RWPE2 (cell line): ENCODE measurements around the gene DAPK2.

Source experiments
- ATAC-seq: fragments of 200-7000 bp; cut with Tn5 transposase; 3 replicates; pipeline ENCODE4 v1.9.1; 2021; ENCODE audit warnings: low read depth
- DNase-seq: peaks from one replicate; pipeline ENCODE4 v3.0.0-alpha.2; 2020; ENCODE audit warnings: low spot score
- H3K27ac ChIP-seq: fragments of 450-650 bp; 2 replicates; pipeline ENCODE4 v1.5.1; 2017; ENCODE audit warnings: mild to moderate bottlenecking; ENCODE audit not compliant: poor library complexity, severe bottlenecking
- H3K27me3 ChIP-seq: fragments of 250-450 bp; sonication (Bioruptor Pico); 2 replicates; pipeline ENCODE4 v1.5.1; 2021; ENCODE audit warnings: mild to moderate bottlenecking, moderate library complexity; ENCODE audit not compliant: insufficient read depth, poor library complexity, severe bottlenecking
- H3K36me3 ChIP-seq: fragments of 250-450 bp; sonication (Bioruptor Pico); 2 replicates; pipeline ENCODE4 v1.5.1; 2020; ENCODE audit warnings: low read depth, mild to moderate bottlenecking, moderate library complexity
- H3K4me1 ChIP-seq: fragments of 250-450 bp; sonication (Bioruptor Pico); 2 replicates; pipeline ENCODE4 v1.5.1; 2021; ENCODE audit warnings: mild to moderate bottlenecking, moderate library complexity; ENCODE audit not compliant: insufficient read depth, poor library complexity, severe bottlenecking
- H3K4me3 ChIP-seq: fragments of 250-450 bp; sonication (Bioruptor Pico); 2 replicates; pipeline ENCODE4 v1.5.1; 2021; ENCODE audit warnings: mild to moderate bottlenecking, moderate library complexity; ENCODE audit not compliant: severe bottlenecking
- H3K9me3 ChIP-seq: fragments of 250-450 bp; sonication (Bioruptor Pico); 2 replicates; pipeline ENCODE4 v1.5.1; 2021; ENCODE audit warnings: mild to moderate bottlenecking, moderate library complexity; ENCODE audit not compliant: severe bottlenecking
- TF ChIP-seq, protein P1 (sequence below): fragments of 450-650 bp; IDR thresholded peaks from one replicate; pipeline ENCODE4 v1.5.1; 2017; ENCODE audit warnings: mild to moderate bottlenecking, moderate library complexity; ENCODE audit not compliant: poor library complexity, severe bottlenecking

DAPK2 gene

DNA sequence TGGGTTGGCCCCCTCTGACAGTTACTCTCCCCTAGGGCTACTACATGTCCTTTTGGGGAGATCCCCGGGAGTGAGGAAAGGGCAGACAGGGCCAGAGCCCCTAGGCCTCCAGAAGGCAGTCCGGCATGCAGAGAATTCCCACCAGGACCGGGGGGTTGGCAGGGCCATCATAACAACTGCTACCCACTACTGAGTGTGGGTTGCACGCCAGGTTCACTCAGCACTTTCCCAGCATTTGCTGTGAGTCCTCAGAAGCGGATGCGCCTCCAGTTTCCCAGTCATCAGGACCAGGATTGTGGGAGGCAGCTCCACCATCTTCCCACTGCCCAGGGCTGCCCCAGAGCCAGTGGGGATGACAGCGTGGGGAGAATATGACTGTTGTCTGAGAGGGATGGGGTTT lies 161.3 kb downstream of the DAPK2 start:
- ATAC-seq, result no peak
- H3K9me3 ChIP-seq, result no peaks in the 10 kb centered on the region

DNA sequence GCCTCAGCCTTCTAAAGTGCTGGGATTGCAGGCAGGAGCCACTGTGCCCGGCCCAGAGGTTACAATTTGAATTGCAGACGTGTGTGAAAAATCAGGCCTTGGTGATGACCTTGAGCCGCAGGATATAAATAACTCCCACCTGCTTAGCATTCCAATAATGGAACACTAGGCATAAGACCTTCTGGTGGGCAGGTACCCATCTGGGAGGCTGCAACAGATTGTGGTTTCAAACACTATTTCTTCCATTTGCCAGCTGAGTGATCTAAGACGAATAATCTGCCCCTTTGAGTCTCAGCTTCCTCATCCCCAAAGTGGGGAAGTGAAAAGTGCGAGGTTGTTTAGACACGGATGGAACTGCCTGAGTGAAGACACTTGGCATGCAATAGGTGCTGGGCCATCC lies 164.9 kb downstream of the DAPK2 start:
- H3K36me3 ChIP-seq, result no peaks in the 10 kb centered on the region
- no peak for DNase-seq
- H3K9me3 ChIP-seq, result no peaks in the 10 kb centered on the region
- no peak overlapping the region for H3K27ac ChIP-seq
- H3K4me3 ChIP-seq, result no peak overlapping the region
- H3K27me3 ChIP-seq, result no peaks in the 10 kb centered on the region
- ATAC-seq, result no peak
- TF ChIP-seq, protein P1, sequence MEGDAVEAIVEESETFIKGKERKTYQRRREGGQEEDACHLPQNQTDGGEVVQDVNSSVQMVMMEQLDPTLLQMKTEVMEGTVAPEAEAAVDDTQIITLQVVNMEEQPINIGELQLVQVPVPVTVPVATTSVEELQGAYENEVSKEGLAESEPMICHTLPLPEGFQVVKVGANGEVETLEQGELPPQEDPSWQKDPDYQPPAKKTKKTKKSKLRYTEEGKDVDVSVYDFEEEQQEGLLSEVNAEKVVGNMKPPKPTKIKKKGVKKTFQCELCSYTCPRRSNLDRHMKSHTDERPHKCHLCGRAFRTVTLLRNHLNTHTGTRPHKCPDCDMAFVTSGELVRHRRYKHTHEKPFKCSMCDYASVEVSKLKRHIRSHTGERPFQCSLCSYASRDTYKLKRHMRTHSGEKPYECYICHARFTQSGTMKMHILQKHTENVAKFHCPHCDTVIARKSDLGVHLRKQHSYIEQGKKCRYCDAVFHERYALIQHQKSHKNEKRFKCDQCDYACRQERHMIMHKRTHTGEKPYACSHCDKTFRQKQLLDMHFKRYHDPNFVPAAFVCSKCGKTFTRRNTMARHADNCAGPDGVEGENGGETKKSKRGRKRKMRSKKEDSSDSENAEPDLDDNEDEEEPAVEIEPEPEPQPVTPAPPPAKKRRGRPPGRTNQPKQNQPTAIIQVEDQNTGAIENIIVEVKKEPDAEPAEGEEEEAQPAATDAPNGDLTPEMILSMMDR, result no peak
- no peaks in the 10 kb centered on the region for H3K4me1 ChIP-seq

More for the DNA sequence above, 161.3 kb downstream of the DAPK2 start:
- no peak overlapping the region for H3K27ac ChIP-seq
- TF ChIP-seq, protein P1, result no peak
- H3K36me3 ChIP-seq, result no peaks in the 10 kb centered on the region
- H3K4me3 ChIP-seq, result no peak overlapping the region
- H3K27me3 ChIP-seq, result no peaks in the 10 kb centered on the region
- DNase-seq, result no peak
- no peaks in the 10 kb centered on the region for H3K4me1 ChIP-seq

DNA sequence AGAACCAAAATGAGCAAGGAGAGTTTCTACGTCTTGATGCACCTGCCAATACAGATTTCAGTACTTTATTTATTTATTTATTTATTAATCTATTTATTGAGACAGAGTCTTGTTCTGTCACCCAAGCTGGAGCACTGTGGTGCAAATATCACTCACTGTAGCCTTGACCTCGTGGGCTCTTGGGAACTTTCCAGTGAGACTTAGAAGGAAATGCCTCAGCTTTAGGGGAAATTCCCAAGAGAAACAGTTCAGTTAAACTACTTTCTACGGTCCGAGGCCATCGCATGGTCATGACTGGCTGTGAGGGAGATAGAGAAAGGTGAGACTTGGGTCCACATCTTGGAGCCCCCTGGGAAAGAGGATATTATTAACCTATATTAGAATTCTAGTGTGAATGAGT lies 165.5 kb downstream of the DAPK2 start:
- ATAC-seq, result no peak
- TF ChIP-seq, protein P1, result no peak
- Histone ChIP-seq H3K36me3 (no peaks in the 10 kb centered on the region), H3K4me3 (no peak overlapping the region), H3K27ac (no peak overlapping the region), H3K9me3 (no peaks in the 10 kb centered on the region), H3K27me3 (no peaks in the 10 kb centered on the region), H3K4me1 (no peaks in the 10 kb centered on the region)
- no peak for DNase-seq

DNA sequence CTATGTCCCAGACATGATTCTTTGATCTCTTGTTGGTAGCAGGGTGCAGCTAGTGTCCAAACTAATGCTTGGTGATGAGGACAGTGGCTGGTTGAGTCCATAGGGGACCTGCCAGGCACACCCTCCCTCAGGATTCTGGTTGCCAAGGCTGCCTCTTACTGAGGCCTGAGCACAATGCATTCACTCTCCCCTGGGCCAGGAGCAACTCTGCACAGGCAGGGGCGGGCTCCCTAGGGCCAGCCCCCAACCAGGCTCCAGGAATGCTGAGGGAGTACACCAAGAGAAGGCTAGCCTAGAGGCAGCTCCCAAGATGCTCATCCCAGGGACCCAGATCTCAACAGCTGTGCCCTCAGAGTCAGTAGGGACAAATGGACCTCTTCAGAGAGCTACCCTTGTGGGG lies 166.3 kb downstream of the DAPK2 start:
- H3K4me1 ChIP-seq, result no peaks in the 10 kb centered on the region
- H3K27me3 ChIP-seq, result no peaks in the 10 kb centered on the region
- no peaks in the 10 kb centered on the region for H3K9me3 ChIP-seq
- no peak overlapping the region for H3K4me3 ChIP-seq
- ATAC-seq, result no peak
- DNase-seq, result no peak
- H3K36me3 ChIP-seq, result no peaks in the 10 kb centered on the region
- H3K27ac ChIP-seq, result no peak overlapping the region
- TF ChIP-seq, protein P1, result no peak

DNA sequence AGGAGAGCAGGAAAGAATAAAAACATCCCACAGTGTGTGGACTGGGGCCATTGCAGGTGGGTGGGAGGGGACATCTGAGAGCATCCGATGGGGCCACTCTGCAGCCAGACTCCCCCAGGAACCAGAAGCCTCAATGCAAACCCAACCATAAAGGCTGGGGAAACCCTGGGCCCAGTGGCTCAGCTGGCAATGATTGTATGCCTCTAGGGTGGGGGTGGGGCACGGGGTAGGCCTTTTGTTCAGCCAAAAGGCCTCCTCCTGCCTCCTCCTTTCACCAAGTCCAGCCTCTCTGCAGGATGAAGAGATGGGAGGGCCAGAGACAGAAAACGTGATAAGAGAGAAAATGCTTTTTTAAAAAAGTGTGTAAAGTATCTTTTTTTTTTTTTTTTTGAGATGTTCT lies 167.1 kb downstream of the DAPK2 start:
- Histone ChIP-seq H3K4me1 (no peaks in the 10 kb centered on the region), H3K27me3 (no peaks in the 10 kb centered on the region), H3K27ac (no peak overlapping the region), H3K4me3 (no peak overlapping the region), H3K36me3 (no peaks in the 10 kb centered on the region), H3K9me3 (no peaks in the 10 kb centered on the region)
- DNase-seq (no peak), ATAC-seq (no peak)
- TF ChIP-seq, protein P1, result no peak
